Uterus (tissue), 2 donors: Measurements from ENCODE around the gene RARS2.

ENCODE experiments used
- CTCF ChIP-seq, 4 experiments: fragments of 200-600 bp in 2 of 4; fragments of 450-650 bp in 2 of 4; sonication (generic) in 2 of 4; IDR thresholded peaks; one replicate each; pipeline ENCODE4 v1.5.1; 2016 to 2019; ENCODE audit warnings: antibody characterized with exemption in 4 of 4, mild to moderate bottlenecking in 2 of 4, moderate library complexity in 1 of 4
- POLR2A ChIP-seq, 2 donors: fragments of 450-650 bp; IDR thresholded peaks; one replicate each; pipeline ENCODE4 v1.6.1; 2016; ENCODE audit warnings: antibody characterized with exemption in 2 of 2, mild to moderate bottlenecking in 1 of 2, moderate library complexity in 1 of 2

GRCh38 chr6:87639373-87639772, 49.6 kb upstream of the RARS2 start:
- TF ChIP-seq POLR2A (IDR thresholded peaks at IDR 0.05): no peak
- no peak for TF ChIP-seq CTCF (IDR thresholded peaks at IDR 0.05)
